GM18861 (cell line): Measurements from ENCODE around the gene PTGR3.

ENCODE experiments used
- ATAC-seq: cut with Tn5 transposase; IDR thresholded peaks from one replicate; pipeline ENCODE4 v1.9.1; 2021; ENCODE audit not compliant: unreplicated experiment

PTGR3 gene

GRCh38 chr18:75238100-75238499, 29.2 kb upstream of the PTGR3 start:
- no peak for ATAC-seq

GRCh38 chr18:75235896-75236295, 27.0 kb upstream of the PTGR3 start:
- ATAC-seq, result no peak

GRCh38 chr18:75234901-75235300, 26.0 kb upstream of the PTGR3 start:
- ATAC-seq, result no peak

GRCh38 chr18:75231053-75231406, 22.1 kb upstream of the PTGR3 start:
- no peak for ATAC-seq

GRCh38 chr18:75230163-75231052, 21.5 kb upstream of the PTGR3 start:
- ATAC-seq, result no peak

GRCh38 chr18:75229437-75229836, 20.5 kb upstream of the PTGR3 start:
- no peak for ATAC-seq

GRCh38 chr18:75228967-75229366, 20.0 kb upstream of the PTGR3 start:
- ATAC-seq, result no peak

GRCh38 chr18:75227535-75228296, 18.8 kb upstream of the PTGR3 start:
- ATAC-seq, result no peak

GRCh38 chr18:75226956-75227316, 18.0 kb upstream of the PTGR3 start:
- ATAC-seq, result no peak

- ATAC-seq, result no peak
Observed at GRCh38 chr18:75226286-75226955, 17.5 kb upstream of the PTGR3 start.

GRCh38 chr18:75223687-75224347, 14.9 kb upstream of the PTGR3 start:
- ATAC-seq, result no peak

GRCh38 chr18:75222407-75222806, 13.5 kb upstream of the PTGR3 start:
- no peak for ATAC-seq

GRCh38 chr18:75221897-75222296, 13.0 kb upstream of the PTGR3 start:
- no peak for ATAC-seq

GRCh38 chr18:75221397-75221796, 12.5 kb upstream of the PTGR3 start:
- ATAC-seq, result no peak

GRCh38 chr18:75220551-75221355, 11.8 kb upstream of the PTGR3 start:
- no peak for ATAC-seq

GRCh38 chr18:75219745-75220375, 10.9 kb upstream of the PTGR3 start:
- ATAC-seq, result no peak

- ATAC-seq, result no peak
Observed at GRCh38 chr18:75218065-75218923, 9.4 kb upstream of the PTGR3 start.

- no peak for ATAC-seq
Observed at GRCh38 chr18:75216911-75217689, 8.2 kb upstream of the PTGR3 start.
